Calu3 (cell line): ENCODE results near the gene MYBBP1A. TPM values are rescaled to one million over a fixed set of nuclear protein-coding genes. Genes with fewer than 3 reads are reported as not detected.

ENCODE experiments used
- BruUV-seq: library from RNA; stranded (reverse); fragments of 400-500 nt; replicated peaks from 2 replicates; lab custom pipeline; 2021; lab: Mats Ljungman, UMichigan
- CTCF ChIA-PET: fragments of 300-600 bp; sonication (Branson Sonifier 250); formaldehyde crosslinking; loops from one replicate; lab custom pipeline; 2022; ENCODE audit warnings: antibody characterized with exemption; lab: Charles Lee
- DNase-seq: peaks from one replicate; pipeline ENCODE4 v3.0.0; 2022
- H3K27ac Mint-ChIP-seq: one replicate; pipeline ENCODE4 v1.8.0; 2022; ENCODE audit warnings: mixed read lengths; ENCODE audit not compliant: unreplicated experiment
- H3K27me3 Mint-ChIP-seq: one replicate; pipeline ENCODE4 v1.8.0; 2022; ENCODE audit warnings: mixed read lengths; ENCODE audit not compliant: unreplicated experiment
- H3K36me3 Mint-ChIP-seq: one replicate; pipeline ENCODE4 v1.8.0; 2022; ENCODE audit warnings: mild to moderate bottlenecking, moderate library complexity, mixed read lengths; ENCODE audit not compliant: insufficient read depth, unreplicated experiment
- H3K4me1 Mint-ChIP-seq: one replicate; pipeline ENCODE4 v1.8.0; 2022; ENCODE audit warnings: mild to moderate bottlenecking, low read depth, mixed read lengths; ENCODE audit not compliant: unreplicated experiment
- H3K4me3 Mint-ChIP-seq: one replicate; pipeline ENCODE4 v1.8.0; 2022; ENCODE audit warnings: mild to moderate bottlenecking, low read depth, moderate library complexity, mixed read lengths; ENCODE audit not compliant: unreplicated experiment
- H3K9me3 Mint-ChIP-seq: one replicate; pipeline ENCODE4 v1.8.0; 2022; ENCODE audit warnings: low read depth, mixed read lengths; ENCODE audit not compliant: unreplicated experiment
- CTCF ChIP-seq: fragments of 200-600 bp; IDR thresholded peaks from one replicate; pipeline ENCODE4 v1.8.0; 2022; ENCODE audit warnings: antibody characterized with exemption; ENCODE audit not compliant: unreplicated experiment
- intact Hi-C: fragments of 100-400 bp; cut with micrococcal nuclease; formaldehyde crosslinking; loops from one replicate; pipeline ENCODE4 v1.10.0; 2022; ENCODE audit not compliant: unreplicated experiment
- total RNA-seq: library from RNA; stranded (reverse); gene quantifications from 2 replicates; pipeline ENCODE4 v1.2.3, GENCODE V29; 2022

MYBBP1A gene
- total RNA-seq, 1 experiment from 2014 or later, result 64.2 TPM

GRCh38 chr17:4565209-4566141 is 10.3 kb upstream of the MYBBP1A start:
- TF ChIP-seq CTCF, result peak; percentile 33
- Mint-ChIP-seq H3K9me3 (no peaks in the 10 kb centered on the region), H3K36me3 (no peaks in the 10 kb centered on the region), H3K4me1 (peaks cover 15% of the 10 kb centered on the region), H3K27me3 (peaks cover 15% of the 10 kb centered on the region), H3K27ac (no peak overlapping the region), H3K4me3 (no peak overlapping the region)
- CTCF ChIA-PET, result no interaction called here
- BruUV-seq, result no TSS peak
- intact Hi-C loops, result loop anchor here (1.0 to 5.0 kb wide), 2 partner anchors 61 to 137 kb away; partner anchors contain the start of gene PELP1
- DNase-seq, result peak; percentile 42

GRCh38 chr17:4562015-4562969 is 7.1 kb upstream of the MYBBP1A start:
- no peak for TF ChIP-seq CTCF
- no peaks in the 10 kb centered on the region for H3K9me3 Mint-ChIP-seq
- H3K27ac Mint-ChIP-seq, result no peak overlapping the region
- no peak for DNase-seq
- H3K36me3 Mint-ChIP-seq, result no peaks in the 10 kb centered on the region
- no peak overlapping the region for H3K4me3 Mint-ChIP-seq
- intact Hi-C loops, result no loop called here
- BruUV-seq, result no TSS peak
- CTCF ChIA-PET, result no interaction called here
- H3K4me1 Mint-ChIP-seq, result peaks cover 15% of the 10 kb centered on the region
- H3K27me3 Mint-ChIP-seq, result no peaks in the 10 kb centered on the region

GRCh38 chr17:4560837-4561256 is 5.7 kb upstream of the MYBBP1A start:
- Mint-ChIP-seq H3K4me3 (no peak overlapping the region), H3K4me1 (peaks cover 20% of the 10 kb centered on the region), H3K27ac (no peak overlapping the region), H3K36me3 (no peaks in the 10 kb centered on the region), H3K9me3 (no peaks in the 10 kb centered on the region), H3K27me3 (no peaks in the 10 kb centered on the region)
- CTCF ChIA-PET, result no interaction called here
- no TSS peak for BruUV-seq
- intact Hi-C loops, result no loop called here
- TF ChIP-seq CTCF, result no peak
- no peak for DNase-seq

- H3K9me3 Mint-ChIP-seq, result no peaks in the 10 kb centered on the region
- peak within 1 kb of the TSS; percentile 24 for H3K4me3 Mint-ChIP-seq
- intact Hi-C loops, result no loop called here
- CTCF ChIA-PET, result no interaction called here
- BruUV-seq, result no TSS peak
- peaks cover 23% of the 10 kb centered on the region for H3K4me1 Mint-ChIP-seq
- DNase-seq, result no peak
- H3K27me3 Mint-ChIP-seq, result no peaks in the 10 kb centered on the region
- TF ChIP-seq CTCF, result no peak
- H3K27ac Mint-ChIP-seq, result no peak within 1 kb of the TSS
- peaks cover 2% of the 10 kb centered on the region for H3K36me3 Mint-ChIP-seq
Observed at GRCh38 chr17:4560421-4560820, 5.2 kb upstream of the MYBBP1A start, which contains the start of gene GGT6. Gene GGT6 (minus strand): TSS chr17:4560577. CDS start chr17:4560521, 56 bp downstream.
